Osteocyte (in vitro differentiated cells): ENCODE results near the gene TPPP. TPM values are rescaled to one million over a fixed set of nuclear protein-coding genes. Genes with fewer than 3 reads are reported as not detected.
"Not testable (repeated sequence)": the region's sequence is repeated elsewhere in the genome, so short reads cannot be mapped to it uniquely, and the experiment has no call there.

ENCODE experiments used
- DNase-seq: peaks from one replicate; pipeline ENCODE4 v3.0.0; 2021; ENCODE audit warnings: mixed read lengths; ENCODE audit not compliant: unreplicated experiment; ENCODE audit errors: extremely low spot score
- H3K27ac Mint-ChIP-seq: one replicate; pipeline ENCODE4 v1.8.0; 2021; ENCODE audit warnings: mild to moderate bottlenecking, mixed read lengths; ENCODE audit not compliant: unreplicated experiment
- H3K27me3 Mint-ChIP-seq: one replicate; pipeline ENCODE4 v1.8.0; 2021; ENCODE audit warnings: mixed read lengths; ENCODE audit not compliant: unreplicated experiment
- H3K36me3 Mint-ChIP-seq: one replicate; pipeline ENCODE4 v1.8.0; 2021; ENCODE audit warnings: mixed read lengths; ENCODE audit not compliant: unreplicated experiment
- H3K4me1 Mint-ChIP-seq: one replicate; pipeline ENCODE4 v1.8.0; 2021; ENCODE audit warnings: mixed read lengths; ENCODE audit not compliant: unreplicated experiment
- H3K4me3 Mint-ChIP-seq: one replicate; pipeline ENCODE4 v1.8.0; 2021; ENCODE audit warnings: mild to moderate bottlenecking, moderate library complexity, mixed read lengths; ENCODE audit not compliant: unreplicated experiment
- H3K9me3 Mint-ChIP-seq: one replicate; pipeline ENCODE4 v1.8.0; 2021; ENCODE audit warnings: mixed read lengths; ENCODE audit not compliant: unreplicated experiment
- total RNA-seq: library from RNA; stranded (reverse); gene quantifications from 2 replicates; pipeline ENCODE4 v1.2.1, GENCODE V29; 2021
- TF ChIP-seq, protein P1 (sequence below): fragments of 200-600 bp; sonication (generic); IDR thresholded peaks from 2 replicates; pipeline ENCODE4 v1.5.0; 2021; ENCODE audit warnings: antibody characterized with exemption, mild to moderate bottlenecking, moderate library complexity

TPPP gene
- total RNA-seq, 1 donor from 2014 or later, result 0.16 TPM

DNA sequence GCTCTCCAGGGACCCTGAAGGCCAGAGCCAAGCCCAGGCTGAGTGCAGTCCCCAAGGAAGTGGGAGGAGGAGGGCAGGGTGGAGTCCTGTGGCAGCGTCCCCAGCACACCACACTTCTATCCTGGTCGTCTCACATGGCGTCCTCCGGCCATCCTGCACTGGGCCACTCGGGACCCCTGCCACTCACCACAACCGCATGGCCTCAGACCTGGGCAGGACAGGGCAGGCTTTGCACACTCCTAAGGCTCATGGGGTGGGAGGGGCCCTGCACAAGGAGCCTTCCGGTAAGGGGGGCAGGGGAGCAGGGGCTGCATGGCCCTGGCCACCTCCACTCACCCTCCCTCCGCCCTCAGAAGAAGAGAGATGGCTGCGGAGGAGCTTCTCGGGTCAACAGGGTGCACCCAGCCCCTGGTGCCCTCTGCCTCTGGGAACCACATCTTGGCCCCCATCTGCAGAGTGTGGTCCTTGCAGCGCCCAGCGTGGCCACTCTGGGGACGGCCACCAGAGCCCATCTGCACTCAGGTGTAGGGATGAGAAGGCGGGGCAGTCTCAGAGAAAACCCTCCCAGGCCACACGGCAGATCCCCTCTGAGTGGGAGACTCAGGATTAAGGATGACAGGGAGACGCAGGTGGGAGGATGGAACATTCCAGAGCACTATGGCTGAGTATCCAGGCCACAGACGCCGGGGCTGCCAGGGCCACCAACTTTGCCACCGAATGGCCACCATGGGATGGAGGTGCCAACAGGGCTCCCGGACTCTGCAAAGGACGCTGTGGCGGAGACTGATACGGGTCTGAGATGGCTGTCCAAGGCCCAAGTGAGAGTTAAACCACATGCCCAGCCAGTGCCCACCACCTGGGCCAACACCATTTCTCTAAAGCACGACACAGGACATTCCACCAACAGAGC is 7.6 kb downstream of the TPPP start:
- H3K4me3 Mint-ChIP-seq, result no peak overlapping the region
- no peak overlapping the region for H3K27ac Mint-ChIP-seq
- TF ChIP-seq, protein P1, sequence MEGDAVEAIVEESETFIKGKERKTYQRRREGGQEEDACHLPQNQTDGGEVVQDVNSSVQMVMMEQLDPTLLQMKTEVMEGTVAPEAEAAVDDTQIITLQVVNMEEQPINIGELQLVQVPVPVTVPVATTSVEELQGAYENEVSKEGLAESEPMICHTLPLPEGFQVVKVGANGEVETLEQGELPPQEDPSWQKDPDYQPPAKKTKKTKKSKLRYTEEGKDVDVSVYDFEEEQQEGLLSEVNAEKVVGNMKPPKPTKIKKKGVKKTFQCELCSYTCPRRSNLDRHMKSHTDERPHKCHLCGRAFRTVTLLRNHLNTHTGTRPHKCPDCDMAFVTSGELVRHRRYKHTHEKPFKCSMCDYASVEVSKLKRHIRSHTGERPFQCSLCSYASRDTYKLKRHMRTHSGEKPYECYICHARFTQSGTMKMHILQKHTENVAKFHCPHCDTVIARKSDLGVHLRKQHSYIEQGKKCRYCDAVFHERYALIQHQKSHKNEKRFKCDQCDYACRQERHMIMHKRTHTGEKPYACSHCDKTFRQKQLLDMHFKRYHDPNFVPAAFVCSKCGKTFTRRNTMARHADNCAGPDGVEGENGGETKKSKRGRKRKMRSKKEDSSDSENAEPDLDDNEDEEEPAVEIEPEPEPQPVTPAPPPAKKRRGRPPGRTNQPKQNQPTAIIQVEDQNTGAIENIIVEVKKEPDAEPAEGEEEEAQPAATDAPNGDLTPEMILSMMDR, result no peak
- H3K9me3 Mint-ChIP-seq, result no peaks in the 10 kb centered on the region
- no peaks in the 10 kb centered on the region for H3K36me3 Mint-ChIP-seq
- DNase-seq, result peak; percentile 80
- H3K27me3 Mint-ChIP-seq, result no peaks in the 10 kb centered on the region
- no peaks in the 10 kb centered on the region for H3K4me1 Mint-ChIP-seq

DNA sequence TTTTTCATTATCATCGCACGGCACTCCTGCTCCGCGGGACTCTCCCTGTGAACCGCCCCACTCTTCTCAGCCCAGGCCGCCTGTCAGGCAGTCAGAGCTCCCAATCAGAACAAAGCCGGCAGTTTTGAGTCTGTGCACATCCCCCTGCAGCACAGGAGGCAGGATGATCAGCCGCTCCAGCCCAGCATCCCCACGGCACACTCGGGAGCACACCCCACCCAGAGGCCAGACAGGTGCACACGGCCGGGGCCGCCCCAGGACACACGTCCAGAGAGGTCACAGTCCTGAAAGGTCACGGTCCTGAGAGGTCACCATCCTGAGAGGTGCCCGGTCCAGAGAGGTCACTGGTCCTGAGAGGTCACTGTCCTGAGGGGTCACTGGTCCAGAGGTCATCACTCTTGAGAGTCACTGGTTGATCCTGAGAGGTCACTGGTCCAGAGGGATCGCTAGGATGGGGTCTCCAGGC is 8.4 kb downstream of the TPPP start:
- Mint-ChIP-seq H3K9me3 (no peaks in the 10 kb centered on the region), H3K36me3 (no peaks in the 10 kb centered on the region), H3K4me1 (no peaks in the 10 kb centered on the region), H3K27ac (no peak overlapping the region), H3K27me3 (no peaks in the 10 kb centered on the region), H3K4me3 (no peak overlapping the region)
- no peak for DNase-seq
- TF ChIP-seq, protein P1, result no peak

DNA sequence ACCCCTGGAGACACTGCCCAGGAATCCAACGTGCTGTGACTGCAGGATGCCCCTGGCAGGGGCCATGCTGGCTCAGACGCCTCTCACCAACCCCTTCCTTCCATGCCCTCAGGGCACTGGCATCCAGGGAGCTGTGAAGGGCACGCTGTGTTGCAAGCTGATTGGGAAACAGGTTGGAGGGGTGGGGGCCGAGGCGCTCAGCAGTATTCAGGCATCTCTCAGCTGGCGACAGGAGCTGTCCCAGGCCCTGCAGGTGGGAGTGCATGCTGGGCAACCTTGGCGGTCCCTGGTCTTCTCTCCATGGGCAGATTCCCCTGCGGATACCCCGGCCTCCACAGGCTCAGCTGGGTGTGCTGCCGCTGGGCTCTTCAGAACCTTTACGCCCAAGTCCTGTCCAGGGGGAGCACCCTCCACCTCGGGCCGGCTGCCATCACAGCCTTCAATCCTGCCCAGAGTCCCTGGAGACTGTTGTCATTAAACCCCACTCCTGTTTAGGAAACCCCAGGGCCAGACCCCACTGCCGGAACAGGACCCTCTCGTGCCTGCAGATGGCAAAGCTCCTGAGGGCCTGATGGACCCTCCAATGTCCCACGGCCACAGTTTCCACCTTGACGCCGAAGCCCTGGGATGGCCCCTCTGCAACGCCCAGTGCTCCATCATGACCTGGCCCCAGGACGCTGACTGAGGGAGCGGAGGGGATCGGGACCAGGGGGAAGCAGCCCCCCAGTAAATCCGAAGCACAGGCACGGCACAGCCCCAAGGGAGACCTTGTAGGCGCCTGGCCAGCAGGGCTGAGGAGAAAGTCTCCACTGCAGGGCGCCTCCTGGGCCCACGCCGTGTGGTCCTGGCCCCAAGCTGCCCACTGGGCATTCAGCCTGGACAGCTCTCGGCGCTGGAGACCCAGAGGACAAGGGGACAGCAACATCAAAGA is 9.3 kb downstream of the TPPP start:
- DNase-seq, result peak; percentile 84
- TF ChIP-seq, protein P1, result no peak
- H3K36me3 Mint-ChIP-seq, result no peaks in the 10 kb centered on the region
- no peak overlapping the region for H3K4me3 Mint-ChIP-seq
- H3K27ac Mint-ChIP-seq, result no peak overlapping the region
- H3K4me1 Mint-ChIP-seq, result no peaks in the 10 kb centered on the region
- no peaks in the 10 kb centered on the region for H3K27me3 Mint-ChIP-seq
- H3K9me3 Mint-ChIP-seq, result no peaks in the 10 kb centered on the region

DNA sequence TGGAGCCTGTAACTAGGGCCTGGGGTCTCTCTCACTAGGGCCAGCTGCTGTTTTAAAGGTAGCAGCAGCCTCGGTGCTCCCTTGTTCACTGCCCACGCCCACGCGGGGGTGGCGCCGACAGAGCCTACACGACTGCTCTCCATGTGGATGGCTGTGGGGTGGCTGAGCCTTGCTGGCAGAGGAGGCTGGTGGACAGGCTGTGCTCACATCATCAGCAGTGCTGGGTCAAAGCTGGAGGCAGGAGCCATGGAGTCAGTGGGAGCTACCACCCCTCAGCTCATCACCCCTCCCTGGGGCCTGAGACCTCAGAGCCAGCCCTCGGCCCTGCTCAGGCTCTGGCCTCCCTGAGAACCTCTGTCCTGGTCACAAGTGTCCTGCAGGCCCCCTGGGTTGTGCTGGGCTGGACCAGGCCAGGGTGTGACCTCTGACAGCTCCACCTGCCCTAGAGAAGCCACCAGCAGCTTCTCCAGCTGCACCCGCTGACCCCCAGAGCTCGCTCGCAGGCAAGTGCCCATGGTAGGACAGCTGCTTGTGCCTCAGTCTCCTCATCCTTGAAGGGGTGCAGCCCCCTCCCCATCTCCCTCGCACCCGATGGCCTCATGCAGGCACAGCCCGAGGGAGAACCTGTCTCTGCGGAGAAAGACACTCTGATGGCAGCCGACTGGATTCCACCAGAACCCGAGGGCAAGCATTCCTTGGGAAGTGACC is 10.3 kb downstream of the TPPP start:
- H3K27ac Mint-ChIP-seq, H3K36me3 Mint-ChIP-seq, H3K4me1 Mint-ChIP-seq, H3K9me3 Mint-ChIP-seq, H3K27me3 Mint-ChIP-seq, H3K4me3 Mint-ChIP-seq: not testable (repeated sequence)
- peak; percentile 76 for DNase-seq

DNA sequence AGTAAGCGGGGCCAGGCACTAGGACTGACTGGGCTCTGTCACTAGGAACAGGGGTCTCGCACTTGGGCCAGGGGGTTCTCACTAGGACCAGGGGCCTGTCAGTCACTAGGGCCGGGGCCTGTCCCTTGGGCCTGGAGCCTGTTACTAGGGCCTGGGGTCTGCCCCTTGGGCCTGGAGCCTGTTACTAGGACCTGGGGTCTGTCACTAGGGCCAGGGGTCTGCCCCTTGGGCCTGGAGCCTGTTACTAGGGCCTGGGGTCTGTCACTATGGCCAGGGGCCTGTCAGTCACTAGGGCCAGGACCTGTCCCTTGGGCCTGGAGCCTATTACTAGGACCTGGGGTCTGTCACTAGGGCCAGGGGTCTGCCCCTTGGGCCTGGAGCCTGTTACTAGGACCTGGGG is 10.9 kb downstream of the TPPP start:
- H3K4me3 Mint-ChIP-seq, H3K27ac Mint-ChIP-seq, H3K27me3 Mint-ChIP-seq, H3K4me1 Mint-ChIP-seq, H3K36me3 Mint-ChIP-seq, H3K9me3 Mint-ChIP-seq: not testable (repeated sequence)
- DNase-seq, result peak; percentile 78

DNA sequence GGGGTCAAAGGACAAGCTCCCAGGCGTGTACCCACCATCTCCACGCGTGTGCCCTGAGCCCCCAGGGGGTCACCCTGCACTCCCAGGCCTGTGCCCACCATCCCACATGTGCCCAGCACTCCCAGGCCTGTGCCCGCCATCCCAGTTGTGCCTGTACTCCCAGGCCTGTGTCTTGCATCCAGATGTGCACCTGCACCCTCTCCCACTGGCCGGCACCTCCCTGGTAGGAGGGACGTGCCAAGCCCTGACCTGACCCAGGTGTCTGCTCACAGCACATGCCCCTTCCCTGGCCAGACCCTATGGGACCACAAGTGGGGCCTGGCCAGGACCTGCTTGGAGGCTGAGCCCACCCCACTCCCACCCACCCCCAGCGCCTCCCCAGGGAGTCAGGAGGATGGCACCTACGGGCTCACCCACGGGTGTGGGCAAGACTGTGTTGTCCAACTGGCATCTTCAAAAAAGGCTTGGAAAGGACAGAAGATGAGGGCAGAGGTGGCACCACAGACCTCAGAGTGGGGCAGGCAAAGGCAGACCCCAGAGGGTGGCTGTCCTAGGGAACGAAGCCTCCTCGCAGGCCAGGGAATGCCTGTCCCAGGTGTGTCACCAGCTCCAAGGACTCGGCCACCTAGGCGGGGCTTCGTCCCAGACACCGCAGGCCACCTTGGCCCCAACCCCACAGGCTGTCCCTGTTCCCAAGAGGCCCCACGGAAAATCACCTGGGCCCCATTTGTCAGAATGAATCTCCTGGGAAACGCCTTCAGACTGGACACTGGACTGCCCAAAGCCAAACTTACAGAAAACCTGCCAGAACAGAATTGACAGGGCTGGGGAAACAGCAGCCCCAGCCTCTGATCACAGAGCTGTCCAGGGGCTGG is 11.6 kb downstream of the TPPP start:
- not testable (repeated sequence) for H3K4me1 Mint-ChIP-seq, H3K27me3 Mint-ChIP-seq, H3K9me3 Mint-ChIP-seq, H3K4me3 Mint-ChIP-seq, H3K27ac Mint-ChIP-seq, H3K36me3 Mint-ChIP-seq
- peak; percentile 76 for DNase-seq

DNA sequence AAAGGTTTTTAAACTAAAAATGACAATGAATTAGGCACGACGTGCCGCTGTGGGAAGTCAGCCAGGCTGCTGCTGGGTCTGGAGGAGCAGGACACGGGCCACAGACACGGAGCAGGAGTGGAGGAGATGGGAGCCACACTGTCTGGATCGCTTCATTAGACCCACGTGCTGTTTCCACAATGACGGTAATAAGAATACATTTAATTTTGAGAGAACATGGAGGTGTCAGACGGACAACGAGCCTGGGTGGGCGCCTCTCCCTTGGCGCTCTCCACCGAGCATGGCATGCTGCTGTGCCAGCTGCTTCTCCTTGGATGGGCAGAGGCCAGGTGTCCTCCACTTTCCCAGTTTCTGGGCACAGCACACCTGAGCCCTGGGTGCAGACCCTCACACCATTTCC is 12.3 kb downstream of the TPPP start:
- not testable (repeated sequence) for H3K36me3 Mint-ChIP-seq, H3K27me3 Mint-ChIP-seq, H3K9me3 Mint-ChIP-seq, H3K4me1 Mint-ChIP-seq, H3K27ac Mint-ChIP-seq, H3K4me3 Mint-ChIP-seq, DNase-seq
